Ovary (tissue), 9 donors: ENCODE measurements around the gene DDN. TPM values are rescaled to one million over a fixed set of nuclear protein-coding genes. Genes with fewer than 3 reads are reported as not detected.

Source experiments
- DNase-seq, 5 donors: peaks; one replicate each; pipeline ENCODE4 v3.0.0-alpha.2; 2019 to 2020
- H3K27ac ChIP-seq, 2 donors: fragments of 200-600 bp; one replicate each; pipeline versions ENCODE4 v1.5.1 to v1.8.0; 2019 to 2022
- H3K27me3 ChIP-seq: fragments of 200-600 bp; one replicate; pipeline ENCODE4 v1.8.0; 2022
- H3K36me3 ChIP-seq: fragments of 200-600 bp; sonication (generic); one replicate; pipeline ENCODE4 v1.5.1; 2019
- H3K4me1 ChIP-seq: one replicate; pipeline ENCODE4 v1.8.1; 2013; ENCODE audit warnings: mild to moderate bottlenecking, moderate library complexity; ENCODE audit not compliant: insufficient read depth
- H3K4me3 ChIP-seq: fragments of 200-600 bp; sonication (generic); one replicate; pipeline ENCODE4 v1.5.1; 2017
- H3K9me3 ChIP-seq, 2 donors: fragments of 200-600 bp in 1 of 2; sonication (generic) in 1 of 2; one replicate each; pipeline versions ENCODE4 v1.5.1 to v1.8.1; 2013 to 2019; ENCODE audit warnings: mild to moderate bottlenecking in 1 of 2, moderate library complexity in 1 of 2
- EP300 ChIP-seq: sonication (generic); formaldehyde crosslinking; IDR thresholded peaks from one replicate; pipeline ENCODE4 v1.6.1; 2017; ENCODE audit warnings: antibody characterized with exemption
- POLR2A ChIP-seq: fragments of 450-650 bp; IDR thresholded peaks from one replicate; pipeline ENCODE4 v1.6.1; 2017; ENCODE audit warnings: antibody characterized with exemption, mild to moderate bottlenecking, moderate library complexity
- WGBS, 3 donors: extraction: QIAGEN DNeasy Blood & Tissue Kit in 1 of 3; methylation state at CpG; one replicate each; pipeline versions ENCODE4 v1.1.5 to v1.1.7; 2013 to 2017; 5-methylcytosine and 5-hydroxymethylcytosine counted together
- intact Hi-C, 4 donors: fragments of 100-400 bp; cut with DNase I; formaldehyde crosslinking; loops; one replicate each; pipeline versions ENCODE4 v1.11.0 to v1.15.1; 2022 to 2023
- polyA plus RNA-seq, 2 donors: library from polyadenylated mRNA; stranded (reverse); fragments of 200-250 nt in 1 of 2; fragments of 350-450 nt in 1 of 2; fragmentation: Illumina TruSeq in 1 of 2; extraction: RNeasy Lipid Tissue Mini Kit (QIAGEN cat#74804) in 1 of 2; gene quantifications; one replicate each; pipeline ENCODE4 v1.2.3, GENCODE V29; 2013 to 2014
- total RNA-seq, 7 donors: library from RNA; depleted of rRNA in 2 of 7; stranded (reverse); fragments of >200 nt in 2 of 7; fragmentation: NEBNext Ultra II Directional in 3 of 7; extraction: Animal tissue kit (Norgen Biotek cat#: 25700) in 3 of 7; gene quantifications; one replicate each; pipeline versions ENCODE4 v1.1.0 to v1.2.4, GENCODE V29; 2016 to 2023
- TF ChIP-seq, protein P1 (sequence below), 3 donors: fragments of 450-650 bp in 2 of 3; fragments of 200-600 bp in 1 of 3; IDR thresholded peaks; one replicate each; pipeline versions ENCODE4 v1.5.1 to v1.8.0; 2016 to 2022; ENCODE audit warnings: antibody characterized with exemption in 3 of 3, mild to moderate bottlenecking in 1 of 3
- donor health status: DM: no; HTN: no; CAD: no; lungs with moderate emphysema.
- donor health status: DM: no; HTN: no; CAD: no.
- donor health status: Bipolar disorder and iron deficiency.
- donor health status: DM: yes; HTN: yes; CAD: no.
- donor health status: DM: no; HTN: no; CAD: no.
- donor health status: DM: yes; HTN: yes; CAD: no.

DDN gene
- total and polyA plus RNA-seq, 9 donors = 0.04 to 0.28 (median 0.05) TPM; not detected in 6

- Histone ChIP-seq H3K4me1 (peaks cover 2% of the 10 kb centered on the region), H3K27ac (no peak overlapping the region), H3K4me3 (no peak overlapping the region), H3K9me3 (no peaks in the 10 kb centered on the region), H3K36me3 (no peaks in the 10 kb centered on the region), H3K27me3 (no peaks in the 10 kb centered on the region)
- no peak for TF ChIP-seq POLR2A
- TF ChIP-seq, protein P1, sequence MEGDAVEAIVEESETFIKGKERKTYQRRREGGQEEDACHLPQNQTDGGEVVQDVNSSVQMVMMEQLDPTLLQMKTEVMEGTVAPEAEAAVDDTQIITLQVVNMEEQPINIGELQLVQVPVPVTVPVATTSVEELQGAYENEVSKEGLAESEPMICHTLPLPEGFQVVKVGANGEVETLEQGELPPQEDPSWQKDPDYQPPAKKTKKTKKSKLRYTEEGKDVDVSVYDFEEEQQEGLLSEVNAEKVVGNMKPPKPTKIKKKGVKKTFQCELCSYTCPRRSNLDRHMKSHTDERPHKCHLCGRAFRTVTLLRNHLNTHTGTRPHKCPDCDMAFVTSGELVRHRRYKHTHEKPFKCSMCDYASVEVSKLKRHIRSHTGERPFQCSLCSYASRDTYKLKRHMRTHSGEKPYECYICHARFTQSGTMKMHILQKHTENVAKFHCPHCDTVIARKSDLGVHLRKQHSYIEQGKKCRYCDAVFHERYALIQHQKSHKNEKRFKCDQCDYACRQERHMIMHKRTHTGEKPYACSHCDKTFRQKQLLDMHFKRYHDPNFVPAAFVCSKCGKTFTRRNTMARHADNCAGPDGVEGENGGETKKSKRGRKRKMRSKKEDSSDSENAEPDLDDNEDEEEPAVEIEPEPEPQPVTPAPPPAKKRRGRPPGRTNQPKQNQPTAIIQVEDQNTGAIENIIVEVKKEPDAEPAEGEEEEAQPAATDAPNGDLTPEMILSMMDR (IDR thresholded peaks at IDR 0.05) = no peak
- no peak for TF ChIP-seq EP300
- intact Hi-C loops = no loop called here
- 74 to 83% (median 80%) methylated on average over 9 to 11 of the region's 11 CpGs for WGBS, 3 donors
- DNase-seq = no peak
Observed at GRCh38 chr12:49021292-49021915, 22.2 kb upstream of the DDN start.

DNA sequence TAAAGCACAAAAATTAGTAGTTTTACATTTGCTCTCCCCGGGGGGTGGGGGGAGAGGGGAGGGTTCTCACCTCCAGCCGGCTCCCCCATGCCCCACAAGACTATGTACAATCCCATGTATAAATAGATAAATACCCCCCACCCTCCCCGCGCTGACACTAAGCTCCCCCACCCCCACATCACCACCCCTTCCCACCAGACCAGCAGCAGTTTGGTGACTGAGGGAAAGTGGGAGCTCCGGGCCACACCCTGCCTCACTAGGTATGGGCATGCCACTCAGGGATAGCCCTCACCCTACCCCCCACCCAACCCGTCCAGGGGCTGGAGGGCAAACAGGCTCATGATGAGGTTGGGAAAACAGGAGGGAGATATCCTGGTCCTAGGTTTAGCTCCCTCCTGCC lies 21.3 kb upstream of the DDN start:
- no peak overlapping the region for H3K27ac ChIP-seq
- peak in 1 of 5 donors; percentile 19 for DNase-seq
- intact Hi-C loops = no loop called here
- H3K4me3 ChIP-seq = no peak overlapping the region
- peaks cover 2% of the 10 kb centered on the region for H3K4me1 ChIP-seq
- H3K27me3 ChIP-seq = no peaks in the 10 kb centered on the region
- TF ChIP-seq EP300 = no peak
- H3K9me3 ChIP-seq = no peaks in the 10 kb centered on the region
- H3K36me3 ChIP-seq = no peaks in the 10 kb centered on the region
- WGBS, 3 donors = 74 to 82% (median 79%) methylated on average over 6 of the region's 6 CpGs

DNA sequence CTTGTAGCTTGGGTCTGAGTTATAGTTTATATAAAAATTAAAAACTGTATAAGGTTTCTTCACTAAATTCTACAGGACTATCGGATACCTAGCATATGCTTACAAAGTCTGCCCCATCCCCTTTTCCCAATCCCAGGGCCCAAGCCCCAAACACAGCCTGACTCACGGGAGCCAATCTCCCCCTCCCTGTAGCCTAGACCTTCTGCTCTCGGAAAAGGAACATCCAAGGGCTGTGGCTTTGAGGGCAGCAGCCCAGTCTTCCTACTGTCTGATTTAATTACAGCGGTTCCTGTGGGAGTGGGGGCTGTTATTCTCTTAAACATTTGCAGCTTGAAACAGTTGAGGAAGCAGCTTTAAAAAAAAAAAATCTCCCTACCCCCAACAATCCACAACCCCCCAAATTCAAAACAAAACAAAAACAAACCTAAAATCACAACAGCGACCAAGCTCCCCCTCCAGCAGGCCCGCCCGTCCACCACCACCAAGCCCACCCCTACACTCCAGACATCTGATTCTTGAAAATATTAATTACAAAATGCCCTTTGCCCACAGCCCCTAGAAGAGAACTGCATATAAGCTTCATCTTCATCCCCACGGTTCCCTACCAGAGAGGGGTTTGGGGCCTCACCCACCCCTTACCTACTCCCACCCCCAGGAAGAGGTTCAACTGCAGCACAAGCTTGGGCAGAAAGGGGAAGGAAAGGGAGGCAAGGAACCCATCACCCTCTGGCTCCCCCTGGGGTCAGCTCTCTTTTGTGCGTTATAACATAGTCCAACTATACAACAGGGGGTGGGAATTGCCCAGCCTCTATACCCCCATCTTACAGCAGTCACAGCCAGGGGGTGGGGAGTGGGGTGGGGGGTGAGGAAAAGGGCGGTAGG lies 20.5 kb upstream of the DDN start:
- no peak overlapping the region for H3K27ac ChIP-seq
- 36 to 41% (median 41%) methylated on average over 10 of the region's 10 CpGs for WGBS, 3 donors
- no peaks in the 10 kb centered on the region for H3K9me3 ChIP-seq
- H3K36me3 ChIP-seq = no peaks in the 10 kb centered on the region
- no peak for TF ChIP-seq EP300
- TF ChIP-seq, protein P1 (IDR thresholded peaks at IDR 0.05) = no peak
- TF ChIP-seq POLR2A = no peak
- intact Hi-C loops = loop anchor here in 1 of 4 donors (10.0 kb wide), 1 partner anchor 95 kb away; the partner anchor contains the start of gene LMBR1L
- DNase-seq = peak in 2 of 5 donors; percentile 35 to 52
- H3K4me1 ChIP-seq = peaks cover 2% of the 10 kb centered on the region
- peak overlapping the region; percentile 76 for H3K4me3 ChIP-seq
- no peaks in the 10 kb centered on the region for H3K27me3 ChIP-seq

DNA sequence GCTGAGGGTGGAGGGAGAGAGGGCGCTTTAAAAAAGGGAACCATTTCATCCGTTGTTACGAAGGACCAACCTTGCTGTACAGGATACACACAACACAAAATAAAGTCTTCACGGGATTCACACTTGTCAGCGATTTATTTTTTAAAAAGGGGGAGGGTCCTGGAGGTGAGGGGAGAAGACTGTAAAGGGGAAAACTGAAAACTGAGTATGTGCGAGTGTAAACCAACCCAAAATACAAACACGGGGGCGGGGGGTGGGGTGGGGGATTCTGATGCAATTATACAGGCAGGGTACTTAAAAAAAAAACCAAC lies 19.9 kb upstream of the DDN start:
- H3K27me3 ChIP-seq = no peaks in the 10 kb centered on the region
- peaks cover 2% of the 10 kb centered on the region for H3K4me1 ChIP-seq
- peak overlapping the region; percentile 76 for H3K4me3 ChIP-seq
- H3K36me3 ChIP-seq = no peaks in the 10 kb centered on the region
- WGBS, 3 donors = 1 to 2% (median 2%) methylated on average over 8 of the region's 8 CpGs
- TF ChIP-seq POLR2A = no peak
- TF ChIP-seq, protein P1 (IDR thresholded peaks at IDR 0.05) = no peak
- no peak for TF ChIP-seq EP300
- H3K9me3 ChIP-seq = no peaks in the 10 kb centered on the region
- intact Hi-C loops = loop anchor here in 1 of 4 donors (10.0 kb wide), 1 partner anchor 96 kb away; the partner anchor contains the start of gene LMBR1L
- DNase-seq = no peak
- H3K27ac ChIP-seq = peak overlapping the region; percentile 54 to 66
